Astrocyte of the spinal cord (primary cell): ENCODE data around the gene KIF17.

ENCODE experiments used
- DNase-seq: peaks from one replicate; pipeline ENCODE4 v3.0.0; 2011; ENCODE audit warnings: low read depth, low spot score
- H3K4me3 ChIP-seq: 2 replicates; pipeline ENCODE4 v1.5.1; 2011; ENCODE audit warnings: low read depth, mild to moderate bottlenecking, low read length, moderate library complexity
- CTCF ChIP-seq: IDR thresholded peaks from 2 replicates; pipeline ENCODE4 v1.5.1; 2012; ENCODE audit warnings: low read depth, mild to moderate bottlenecking, low read length, inconsistent platforms
- in situ Hi-C: cut with HindIII; loops from 2 replicates; pipeline ENCODE4 v1.10.0; 2017; ENCODE audit warnings: low sequenced_read_pairs

KIF17 gene

DNA sequence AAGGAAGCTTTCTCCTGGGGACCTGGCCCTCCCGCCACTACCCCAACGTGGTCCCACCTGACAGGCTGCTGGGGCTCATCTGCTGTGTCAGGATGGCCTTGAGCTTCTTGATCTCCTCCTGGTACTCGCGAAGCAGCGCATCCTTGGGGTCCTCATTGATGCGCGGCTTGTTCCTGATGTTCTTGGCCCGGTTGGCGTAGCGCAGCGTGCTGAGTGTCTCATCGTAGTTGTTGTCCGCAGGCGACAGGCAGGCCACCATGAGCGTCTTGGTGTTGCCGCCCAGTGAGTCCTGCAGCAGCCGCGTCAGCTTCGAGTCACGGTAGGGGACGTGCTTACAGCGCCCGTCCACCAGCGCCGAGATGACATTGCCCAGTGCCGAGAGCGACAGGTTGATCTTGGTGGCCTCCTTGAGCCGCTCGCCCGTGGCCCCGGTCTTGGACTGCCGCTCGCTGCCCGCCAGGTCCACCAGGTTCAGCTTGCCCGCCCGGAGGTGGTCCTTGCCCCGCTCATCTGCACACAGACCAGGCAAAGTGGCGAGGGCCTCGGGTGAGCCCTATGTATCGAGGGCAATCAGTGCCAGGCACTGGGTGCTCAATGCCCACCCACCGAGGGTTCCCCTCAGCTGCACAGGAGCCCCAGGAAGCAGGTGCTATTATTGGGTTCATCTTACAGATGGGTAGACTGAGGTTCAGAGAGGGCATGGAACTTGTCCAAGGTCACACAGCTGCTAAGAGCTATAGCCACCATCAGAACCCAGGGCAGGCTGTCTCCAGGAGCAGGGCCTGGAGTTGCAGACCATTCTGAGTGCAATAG lies 13.2 kb downstream of the KIF17 start:
- in situ Hi-C loops: no loop called here
- no peak overlapping the region for H3K4me3 ChIP-seq
- DNase-seq: no peak
- TF ChIP-seq CTCF: no peak

GRCh38 chr1:20703124-20703756 lies 14.6 kb downstream of the KIF17 start:
- no peak for DNase-seq
- in situ Hi-C loops: no loop called here
- no peak overlapping the region for H3K4me3 ChIP-seq
- no peak for TF ChIP-seq CTCF

- in situ Hi-C loops: no loop called here
- TF ChIP-seq CTCF: peak; percentile 66
- no peak overlapping the region for H3K4me3 ChIP-seq
- DNase-seq: peak; percentile 18
These were observed 15.4 kb downstream of the KIF17 start for GRCh38 chr1:20702416-20702815.

DNA sequence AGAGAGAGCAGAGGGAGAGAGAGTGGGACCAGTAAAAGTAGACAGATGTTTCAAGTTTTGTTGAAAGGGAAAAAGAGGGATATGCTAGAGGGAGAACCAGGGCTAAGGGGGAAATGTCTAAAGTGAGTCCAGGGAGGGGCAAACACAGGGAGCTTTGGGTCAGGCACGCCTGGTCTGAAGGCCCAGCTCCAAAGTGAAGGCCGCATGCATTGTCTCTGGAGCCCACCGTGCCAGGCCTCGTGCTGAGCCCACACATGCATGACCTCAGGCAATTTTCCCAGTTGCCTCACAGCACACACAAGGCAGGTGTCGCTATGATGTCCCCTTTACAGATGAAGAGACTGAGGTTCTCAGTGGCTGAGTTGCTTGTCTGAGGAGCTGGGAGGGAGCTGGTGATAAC lies 16.0 kb downstream of the KIF17 start:
- in situ Hi-C loops: no loop called here
- no peak for DNase-seq
- no peak for TF ChIP-seq CTCF
- no peak overlapping the region for H3K4me3 ChIP-seq

- no peak overlapping the region for H3K4me3 ChIP-seq
- no peak for DNase-seq
- in situ Hi-C loops: no loop called here
- TF ChIP-seq CTCF: no peak
These were observed 16.4 kb downstream of the KIF17 start for GRCh38 chr1:20701446-20701845.

DNA sequence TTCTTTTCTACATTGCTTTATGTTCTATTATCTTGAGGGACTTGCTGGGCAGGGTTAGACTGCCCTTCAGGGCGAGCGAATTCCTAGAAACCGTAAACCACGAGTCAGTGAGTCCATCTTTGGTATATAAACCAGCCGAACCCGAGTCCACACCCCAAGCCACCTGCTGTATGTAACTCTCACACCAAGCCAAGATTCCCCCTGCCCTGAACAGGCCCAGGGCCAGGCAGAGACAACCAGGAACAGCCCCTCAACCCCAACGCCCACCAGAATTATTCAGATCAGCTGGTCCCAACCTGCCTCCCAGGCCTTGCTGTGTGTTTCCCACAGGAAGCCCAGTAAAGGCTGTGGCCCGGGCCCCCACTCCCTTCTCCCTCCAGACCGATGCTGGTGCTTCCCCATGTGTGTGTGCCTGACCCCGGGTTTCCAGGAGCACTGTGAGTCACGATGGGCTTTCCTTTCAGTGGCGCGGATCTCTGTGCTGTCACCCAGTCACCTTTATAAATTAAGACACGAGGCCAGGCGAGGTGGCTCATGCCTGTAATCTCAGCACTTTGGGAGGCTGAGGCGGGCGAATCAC lies 17.1 kb downstream of the KIF17 start:
- DNase-seq: no peak
- TF ChIP-seq CTCF: no peak
- H3K4me3 ChIP-seq: no peak overlapping the region
- in situ Hi-C loops: no loop called here
